HG03175 (cell line): ENCODE results near the gene ZNF552.

Source experiments
- ATAC-seq: cut with Tn5 transposase; IDR thresholded peaks from one replicate; pipeline ENCODE4 v1.9.1; 2021; ENCODE audit warnings: mild to moderate bottlenecking, moderate library complexity; ENCODE audit not compliant: unreplicated experiment

ZNF552 gene

DNA sequence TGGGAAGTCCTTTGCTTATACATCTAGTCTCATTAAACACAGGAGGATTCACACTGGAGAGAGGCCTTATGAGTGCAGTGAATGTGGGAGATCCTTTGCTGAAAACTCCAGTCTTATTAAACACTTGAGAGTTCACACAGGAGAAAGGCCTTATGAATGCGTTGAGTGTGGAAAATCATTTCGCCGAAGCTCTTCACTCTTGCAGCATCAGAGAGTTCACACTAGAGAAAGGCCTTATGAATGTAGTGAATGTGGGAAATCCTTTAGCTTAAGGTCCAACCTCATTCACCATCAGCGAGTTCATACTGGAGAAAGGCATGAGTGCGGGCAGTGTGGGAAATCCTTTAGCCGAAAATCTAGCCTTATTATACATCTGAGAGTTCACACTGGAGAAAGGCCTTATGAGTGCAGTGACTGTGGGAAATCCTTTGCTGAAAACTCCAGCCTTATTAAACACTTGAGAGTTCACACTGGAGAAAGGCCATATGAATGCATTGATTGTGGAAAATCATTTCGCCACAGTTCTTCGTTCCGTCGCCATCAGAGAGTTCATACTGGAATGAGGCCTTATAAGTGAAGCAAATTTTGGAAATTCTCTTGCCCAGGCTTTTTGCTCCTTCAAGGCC lies 35.4 kb downstream of the ZNF552 start:
- ATAC-seq: no peak

- ATAC-seq: no peak
These were observed 36.4 kb downstream of the ZNF552 start for GRCh38 chr19:57778336-57778735.

GRCh38 chr19:57776764-57777296 lies 37.9 kb downstream of the ZNF552 start:
- ATAC-seq: no peak

GRCh38 chr19:57773488-57773887 lies 41.2 kb downstream of the ZNF552 start:
- no peak for ATAC-seq

- ATAC-seq: no peak
These were observed 43.3 kb downstream of the ZNF552 start for GRCh38 chr19:57771417-57771816.

DNA sequence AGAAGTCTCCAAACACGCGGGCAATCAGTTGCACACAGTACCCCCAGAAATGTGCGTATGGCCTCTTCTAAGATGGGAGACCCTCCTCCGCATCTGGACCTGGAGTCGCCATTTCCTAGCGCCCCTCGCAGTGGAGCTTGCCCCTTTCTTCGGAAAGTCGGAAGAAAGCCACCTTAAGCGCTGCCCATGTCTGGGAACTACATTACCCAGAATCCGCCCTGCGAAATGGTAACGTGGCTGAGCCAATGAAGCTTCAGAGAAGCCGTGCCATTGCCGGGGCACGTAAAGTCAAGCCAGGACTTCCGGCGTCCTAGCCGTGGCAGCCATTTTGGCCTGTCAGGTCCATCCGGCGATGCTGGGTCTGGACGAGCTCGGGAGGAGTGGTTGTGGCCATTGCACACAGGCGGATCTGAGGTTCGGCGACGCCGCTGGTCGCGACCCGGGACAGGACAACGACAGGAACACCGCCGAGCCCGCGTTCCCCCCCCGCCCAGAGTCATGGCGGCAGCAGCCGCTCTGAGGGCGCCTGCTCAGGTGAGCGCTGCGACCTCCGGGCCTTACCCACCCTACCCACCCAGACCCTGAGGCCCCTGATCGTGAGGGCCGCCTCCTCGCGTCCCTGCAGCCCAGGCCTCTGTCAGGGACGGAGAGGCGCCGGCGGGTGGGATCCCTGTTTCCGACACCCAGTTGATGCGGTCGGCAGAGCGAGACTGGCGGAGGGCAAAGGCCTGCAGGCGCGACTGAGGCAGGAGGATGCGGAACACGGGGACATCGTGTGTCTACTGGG lies 45.2 kb downstream of the ZNF552 start, which contains the start of gene ZNF586:
Gene ZNF586 (plus strand): TSS at position 332 of the 787 bp plus-strand sequence. CDS start 167 bp downstream, at position 499.
- ATAC-seq: peak; percentile 98

DNA sequence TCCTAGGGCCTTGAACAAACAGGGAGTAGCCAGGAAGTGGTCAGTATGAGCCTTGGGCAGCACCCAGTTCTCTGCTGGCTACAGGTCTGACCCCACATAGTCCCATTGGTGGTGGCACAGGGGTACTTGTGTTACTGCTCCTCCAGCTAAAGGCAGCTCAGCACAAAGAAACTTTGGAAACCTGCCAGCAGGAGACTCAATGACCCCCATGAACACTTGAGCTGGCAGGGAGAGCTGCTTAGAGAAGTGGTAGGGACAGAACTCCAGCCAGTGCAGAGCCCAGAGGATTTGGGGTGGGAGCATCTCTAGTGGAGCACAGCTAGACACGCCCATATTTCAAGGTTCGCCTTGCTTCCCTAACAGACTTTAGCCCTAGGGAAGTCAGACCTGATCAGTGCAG lies 55.6 kb downstream of the ZNF552 start:
- no peak for ATAC-seq

- ATAC-seq: no peak
These were observed 56.8 kb downstream of the ZNF552 start for GRCh38 chr19:57757941-57758340.
